ENCODE results near the gene PPIP5K2. TPM values are rescaled to one million over a fixed set of nuclear protein-coding genes. Genes with fewer than 3 reads are reported as not detected.
"Not testable (repeated sequence)": the region's sequence is repeated elsewhere in the genome, so short reads cannot be mapped to it uniquely, and the experiment has no call there.

PPIP5K2 gene
- total RNA-seq, 2 experiments from 2014 or later, result 50.5 to 59.5 TPM

- Mint-ChIP-seq H3K27me3 (no peaks in the 10 kb centered on the region), H3K9me3 (no peaks in the 10 kb centered on the region), H3K36me3 (ENCODE audit: low read depth) (peaks cover 3% of the 10 kb centered on the region), H3K27ac (peak overlapping the region; percentile 11), H3K4me3 (no peak overlapping the region), H3K4me1 (ENCODE audit: low read depth) (peaks cover 32% of the 10 kb centered on the region)
- intact Hi-C loops (cut with micrococcal nuclease), result no loop called here
- ATAC-seq, result peak; percentile 75
- no peak for DNase-seq
- ChIA-PET CTCF (interaction anchor here (1.2 to 3.8 kb wide), 2 partner anchors 12 to 21 kb away, joined by 3 to 24 read pairs; no protein-coding TSS in a partner anchor), POLR2A (interaction anchor here (1.4 kb wide), 1 partner anchor 47 kb away, joined by 4 read pairs; the partner anchor contains the start of gene MACIR)
- TF ChIP-seq CTCF (IDR thresholded peaks at IDR 0.05), result no peak
Observed at GRCh38 chr5:103211576-103212561, 91.8 kb downstream of the PPIP5K2 start.

GRCh38 chr5:103216137-103216536 lies 96.0 kb downstream of the PPIP5K2 start:
- intact Hi-C loops (cut with micrococcal nuclease), result no loop called here
- no peak for TF ChIP-seq CTCF (IDR thresholded peaks at IDR 0.05)
- H3K27me3 Mint-ChIP-seq, result no peaks in the 10 kb centered on the region
- peaks cover 2% of the 10 kb centered on the region for H3K9me3 Mint-ChIP-seq
- ChIA-PET CTCF (interaction anchor here (1.2 to 2.6 kb wide), 2 partner anchors 9 to 77 kb away, joined by 3 to 16 read pairs; no protein-coding TSS in a partner anchor), POLR2A (interaction anchor here (1.1 kb wide), 1 partner anchor 9 kb away, joined by 3 read pairs; no protein-coding TSS in a partner anchor)
- H3K4me1 Mint-ChIP-seq (ENCODE audit: low read depth), result peaks cover 15% of the 10 kb centered on the region
- peaks cover 1% of the 10 kb centered on the region for H3K36me3 Mint-ChIP-seq (ENCODE audit: low read depth)
- DNase-seq (no peak), ATAC-seq (no peak)
- H3K27ac Mint-ChIP-seq, result peak overlapping the region; percentile 19
- H3K4me3 Mint-ChIP-seq, result no peak overlapping the region

- ATAC-seq (no peak), DNase-seq (no peak)
- H3K4me3 Mint-ChIP-seq, result no peak overlapping the region
- peaks cover 10% of the 10 kb centered on the region for H3K4me1 Mint-ChIP-seq (ENCODE audit: low read depth)
- no peak for TF ChIP-seq CTCF (IDR thresholded peaks at IDR 0.05)
- H3K9me3 Mint-ChIP-seq, result peaks cover 2% of the 10 kb centered on the region
- no peaks in the 10 kb centered on the region for H3K27me3 Mint-ChIP-seq
- intact Hi-C loops (cut with micrococcal nuclease), result no loop called here
- ChIA-PET CTCF (interaction anchor here (1.2 to 2.6 kb wide), 2 partner anchors 9 to 77 kb away, joined by 3 to 16 read pairs; no protein-coding TSS in a partner anchor), POLR2A (interaction anchor here (1.1 kb wide), 1 partner anchor 8 kb away, joined by 3 read pairs; no protein-coding TSS in a partner anchor)
- H3K36me3 Mint-ChIP-seq (ENCODE audit: low read depth), result peaks cover 1% of the 10 kb centered on the region
- H3K27ac Mint-ChIP-seq, result no peak overlapping the region
Observed at GRCh38 chr5:103216697-103217096, 96.6 kb downstream of the PPIP5K2 start.

GRCh38 chr5:103217101-103217500 lies 97.0 kb downstream of the PPIP5K2 start:
- Mint-ChIP-seq H3K27ac (no peak overlapping the region), H3K27me3 (no peaks in the 10 kb centered on the region), H3K9me3 (peaks cover 2% of the 10 kb centered on the region), H3K4me1 (ENCODE audit: low read depth) (peaks cover 6% of the 10 kb centered on the region), H3K4me3 (no peak overlapping the region), H3K36me3 (ENCODE audit: low read depth) (peaks cover 1% of the 10 kb centered on the region)
- no peak for TF ChIP-seq CTCF (IDR thresholded peaks at IDR 0.05)
- intact Hi-C loops (cut with micrococcal nuclease), result no loop called here
- ATAC-seq (no peak), DNase-seq (no peak)
- CTCF ChIA-PET, result interaction anchor here (1.2 to 2.6 kb wide), 2 partner anchors 8 to 78 kb away, joined by 3 to 16 read pairs; no protein-coding TSS in a partner anchor
- POLR2A ChIA-PET, result no interaction called here

- H3K4me1 Mint-ChIP-seq (ENCODE audit: low read depth), result peaks cover 4% of the 10 kb centered on the region
- no peak for TF ChIP-seq CTCF (IDR thresholded peaks at IDR 0.05)
- intact Hi-C loops (cut with micrococcal nuclease), result no loop called here
- ATAC-seq (no peak), DNase-seq (no peak)
- H3K4me3 Mint-ChIP-seq, result no peak overlapping the region
- H3K27me3 Mint-ChIP-seq, result no peaks in the 10 kb centered on the region
- H3K27ac Mint-ChIP-seq, result no peak overlapping the region
- CTCF ChIA-PET, result no interaction called here
- POLR2A ChIA-PET, result no interaction called here
- H3K9me3 Mint-ChIP-seq, result peaks cover 2% of the 10 kb centered on the region
- peaks cover 1% of the 10 kb centered on the region for H3K36me3 Mint-ChIP-seq (ENCODE audit: low read depth)
Observed at GRCh38 chr5:103218164-103218563, 98.1 kb downstream of the PPIP5K2 start.

- POLR2A ChIA-PET; H3K27ac Mint-ChIP-seq; intact Hi-C loops (cut with micrococcal nuclease); H3K36me3 Mint-ChIP-seq (ENCODE audit: low read depth); H3K9me3 Mint-ChIP-seq; CTCF ChIA-PET; DNase-seq; H3K4me3 Mint-ChIP-seq; H3K4me1 Mint-ChIP-seq (ENCODE audit: low read depth); H3K27me3 Mint-ChIP-seq; ATAC-seq: not testable (repeated sequence)
Observed at GRCh38 chr5:103219074-103219473, 99.0 kb downstream of the PPIP5K2 start.

Measured in activated CD8-positive, alpha-beta T cell treated with anti-CD3 and anti-CD28 coated beads for 36 hours (primary cell).